OCI-LY1 (cell line): ENCODE data around the gene OR51S1.

Experiments
- CTCF ChIP-seq: fragments of 200-600 bp; sonication (generic), shearing (Covaris generic); IDR thresholded peaks from 2 replicates; pipeline ENCODE4 v1.5.1; 2017; ENCODE audit warnings: mild to moderate bottlenecking, antibody characterized with exemption, low read length, moderate library complexity, mixed read lengths
- EZH2 ChIP-seq: fragments of 200-600 bp; sonication (generic), shearing (Covaris generic); IDR thresholded peaks from 2 replicates; pipeline ENCODE4 v1.8.0; 2017; ENCODE audit warnings: borderline replicate concordance, mixed run types, mild to moderate bottlenecking, antibody characterized with exemption, low read length, moderate library complexity, mixed read lengths

GRCh38 chr11:4891996-4892640 lies 43.1 kb upstream of the OR51S1 start:
- no peak for TF ChIP-seq CTCF
- TF ChIP-seq EZH2 = no peak
